GM06990 (cell line): Measurements from ENCODE around the gene CEP72.

Source experiments
- DNase-seq: peaks from one replicate; pipeline ENCODE4 v3.0.0-alpha.2; 2011; ENCODE audit not compliant: insufficient read length; ENCODE audit errors: extremely low read depth
- H3K27me3 ChIP-seq: replicated peaks from 2 replicates; pipeline ENCODE4 v1.6.0; 2011; ENCODE audit warnings: low read length; ENCODE audit not compliant: control insufficient read depth, insufficient read depth
- H3K36me3 ChIP-seq: 2 replicates; pipeline ENCODE4 v1.5.1; 2011; ENCODE audit warnings: low read length; ENCODE audit not compliant: control insufficient read depth, insufficient read depth
- H3K4me3 ChIP-seq: replicated peaks from 2 replicates; pipeline ENCODE4 v1.5.1; 2011; ENCODE audit warnings: low read depth, mild to moderate bottlenecking, control low read depth, low read length
- CTCF ChIP-seq: IDR thresholded peaks from 2 replicates; pipeline ENCODE4 v1.5.1; 2011; ENCODE audit warnings: low read length, control low read depth, mild to moderate bottlenecking, inconsistent platforms; ENCODE audit not compliant: insufficient read depth, poor library complexity, severe bottlenecking

The CEP72 gene

GRCh38 chr5:651296-652022 lies 39.3 kb downstream of the CEP72 start:
- peaks cover 5% of the 10 kb centered on the region for H3K36me3 ChIP-seq
- no peak for TF ChIP-seq CTCF
- H3K4me3 ChIP-seq: no peak overlapping the region
- no peaks in the 10 kb centered on the region for H3K27me3 ChIP-seq
- DNase-seq: no peak

DNA sequence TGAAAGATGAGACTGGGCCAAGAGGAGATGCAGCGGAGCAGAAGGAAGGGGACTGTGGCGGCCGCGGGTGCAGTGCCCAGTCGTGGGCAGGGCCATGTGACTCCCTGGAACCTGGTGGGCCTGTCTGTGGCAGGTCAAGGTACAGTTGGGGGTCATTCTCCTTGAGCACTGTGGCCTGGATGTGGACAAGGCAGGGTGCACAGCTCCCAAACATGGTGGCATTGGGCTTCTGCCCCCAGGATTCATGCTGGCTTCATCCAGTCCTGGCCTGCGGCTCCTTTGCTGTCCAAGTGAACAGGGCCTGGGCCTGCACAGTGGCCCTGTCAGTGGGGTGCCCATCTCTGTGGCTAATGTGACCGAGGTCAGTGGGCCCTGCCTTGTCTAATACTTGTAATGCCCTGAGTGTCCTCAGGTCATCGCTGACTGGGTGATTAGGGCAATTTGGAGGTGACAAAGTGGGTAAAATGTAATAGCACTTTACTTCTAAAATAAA lies 39.9 kb downstream of the CEP72 start:
- TF ChIP-seq CTCF: no peak
- H3K36me3 ChIP-seq: peaks cover 5% of the 10 kb centered on the region
- H3K27me3 ChIP-seq: no peaks in the 10 kb centered on the region
- no peak overlapping the region for H3K4me3 ChIP-seq
- DNase-seq: no peak

GRCh38 chr5:652773-653350 lies 40.7 kb downstream of the CEP72 start:
- no peaks in the 10 kb centered on the region for H3K27me3 ChIP-seq
- peaks cover 2% of the 10 kb centered on the region for H3K36me3 ChIP-seq
- no peak for TF ChIP-seq CTCF
- DNase-seq: no peak
- H3K4me3 ChIP-seq: no peak overlapping the region

DNA sequence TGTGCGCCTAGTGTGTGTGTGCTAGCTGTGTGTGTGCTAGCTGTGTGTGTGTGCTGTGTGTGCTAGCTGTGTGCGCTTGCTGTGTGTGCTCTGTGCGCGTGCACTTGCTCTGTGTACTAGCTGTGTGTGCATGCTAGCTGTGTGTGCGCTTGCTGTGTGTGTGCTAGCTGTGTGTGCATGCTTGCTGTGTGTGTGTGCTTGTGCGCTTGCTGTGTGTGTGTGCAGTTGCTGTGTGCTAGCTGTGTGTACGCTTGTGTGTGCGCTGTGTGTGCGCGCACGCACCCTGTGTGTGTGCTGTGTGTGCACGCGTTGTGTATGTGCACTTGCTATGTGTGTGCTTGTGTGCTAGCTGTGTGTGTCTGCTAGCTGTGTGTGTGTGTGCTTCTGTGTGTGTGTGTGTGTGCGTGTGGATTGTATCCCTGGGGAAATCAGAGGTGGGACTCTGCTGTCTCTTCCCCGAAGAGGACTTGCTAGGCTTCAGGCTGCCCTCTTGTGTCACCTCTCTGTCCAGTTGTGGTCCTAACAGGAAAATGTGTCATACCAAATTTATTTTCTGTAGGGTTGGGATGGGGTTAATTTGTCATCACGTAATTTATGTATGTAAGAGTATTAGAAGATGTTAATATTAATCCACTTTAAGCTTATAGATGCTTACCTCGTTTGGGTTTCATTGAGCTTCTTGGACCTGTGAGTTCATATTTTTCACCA lies 42.1 kb downstream of the CEP72 start:
- TF ChIP-seq CTCF: no peak
- Histone ChIP-seq H3K27me3 (no peaks in the 10 kb centered on the region), H3K4me3 (no peak overlapping the region), H3K36me3 (peaks cover 5% of the 10 kb centered on the region)
- no peak for DNase-seq

DNA sequence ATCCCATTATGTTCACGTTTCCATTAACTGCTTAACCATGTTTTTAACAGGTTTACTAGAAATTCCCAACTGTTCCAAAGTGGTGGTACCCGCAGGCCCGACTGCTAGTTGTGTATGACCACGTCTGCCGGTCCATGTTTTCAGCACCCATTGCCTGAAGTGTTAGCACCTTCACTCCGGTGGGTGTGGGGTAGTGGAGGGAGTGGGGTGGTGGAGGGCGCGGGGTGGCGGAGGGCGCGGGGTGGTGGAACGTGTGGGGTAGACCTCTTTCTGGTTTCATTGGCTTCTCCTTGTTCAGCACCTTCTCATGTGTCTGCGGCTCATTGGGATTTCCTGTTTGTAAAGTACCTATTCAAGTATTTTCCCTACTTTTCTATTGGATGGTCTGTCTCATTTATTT lies 43.3 kb downstream of the CEP72 start:
- no peaks in the 10 kb centered on the region for H3K27me3 ChIP-seq
- no peak overlapping the region for H3K4me3 ChIP-seq
- TF ChIP-seq CTCF: no peak
- H3K36me3 ChIP-seq: peaks cover 10% of the 10 kb centered on the region
- DNase-seq: no peak
